ENCODE data around the gene CYB5R3. TPM values are rescaled to one million over a fixed set of nuclear protein-coding genes. Genes with fewer than 3 reads are reported as not detected.

CYB5R3 gene
- total and polyA plus RNA-seq, 2 donors (not counting 3 experiments of a cell fraction or from before 2014, with no cell fraction given) = 217 to 263 TPM

GRCh38 chr22:42614312-42615091 is 34.7 kb downstream of the CYB5R3 start, which contains the start of gene POLDIP3:
Gene POLDIP3, minus strand, starts transcription at chr22:42614883. Its CDS starts 26 bp downstream, at chr22:42614857.
- DNase-seq (ENCODE audit: low read depth, low spot score) (peak; percentile 97), FAIRE-seq (peak; percentile 99)
- peaks cover 0 to under 1% of the 10 kb centered on the region in 2 experiments for H3K36me3 ChIP-seq (ENCODE audit: control insufficient read depth in 2 of 2, extremely low read depth in 1 of 2, insufficient read depth in 2 of 2, low read length in 2 of 2)
- no peaks in the 10 kb centered on the region for H3K9me1 ChIP-seq (replicated peaks; ENCODE audit: control insufficient read depth, extremely low read depth, insufficient read depth, low read length)
- peak within 1 kb of the TSS; percentile 83 for H2AFZ ChIP-seq (ENCODE audit: low read depth, low read length)
- peak within 1 kb of the TSS; percentile 89 to 94 (median 90) for H3K4me3 ChIP-seq (replicated peaks in 1 of 3; ENCODE audit: insufficient read depth in 1 of 3, low read depth in 1 of 3, low read length in 3 of 3)
- peaks cover 45% of the 10 kb centered on the region for H3K79me2 ChIP-seq (ENCODE audit: control insufficient read depth, insufficient read depth, low read length)
- dilution Hi-C loops (cut with MboI; ENCODE audit: extremely low pct_ligation_motif_present, low sequenced_read_pairs) (no loop called here), intact Hi-C loops (cut with micrococcal nuclease) (loop anchor here (1.0 to 5.0 kb wide), 2 partner anchors 21 to 108 kb away; partner anchors contain the start of gene A4GALT)
- H3K9me3 ChIP-seq (replicated peaks; ENCODE audit: control insufficient read depth, insufficient read depth, low read length) = no peaks in the 10 kb centered on the region
- CTCF ChIA-PET = interaction anchor here (1.4 to 3.1 kb wide), 4 partner anchors 11 to 476 kb away, joined by 3 to 9 read pairs (median 4); no protein-coding TSS in a partner anchor
- POLR2A ChIA-PET = interaction anchor here (0.6 to 2.0 kb wide), 6 partner anchors 21 to 476 kb away, joined by 3 to 9 read pairs (median 3); partner anchors contain the start of gene CYB5R3
- H3K4me2 ChIP-seq (ENCODE audit: insufficient read depth, low read length) = peak within 1 kb of the TSS; percentile 99
- H4K20me1 ChIP-seq (replicated peaks; ENCODE audit: control insufficient read depth, extremely low read depth, insufficient read depth, low read length) = no peaks in the 10 kb centered on the region
- H3K9ac ChIP-seq (replicated peaks; ENCODE audit: extremely low read depth, insufficient read depth, low read length) = peak within 1 kb of the TSS; percentile 96
- peak within 1 kb of the TSS; percentile 99 for H3K27ac ChIP-seq (ENCODE audit: insufficient read depth, low read depth, low read length)
- no TSS peak for BruUV-seq (replicated peaks)
- TF ChIP-seq EZH2 (IDR thresholded peaks at IDR 0.05; ENCODE audit: borderline replicate concordance, low read depth, low read length, severe bottlenecking) (no peak), GATA2 (IDR thresholded peaks at IDR 0.05; ENCODE audit: insufficient read depth, insufficient read length, low read depth, low read length) (no peak), FOS (IDR thresholded peaks at IDR 0.05; ENCODE audit: borderline replicate concordance, insufficient read depth, low read length) (no peak), MYC (IDR thresholded peaks at IDR 0.05; ENCODE audit: low read depth, low read length) (no peak), CTCF (IDR thresholded peaks at IDR 0.05; ENCODE audit: extremely low read depth in 1 of 2, insufficient read depth in 1 of 2, low read depth in 1 of 2, low read length in 2 of 2) (peak in 1 of 2 donors; percentile 35), POLR2A (IDR thresholded peaks at IDR 0.05; ENCODE audit: low read depth, low read length) (peak; percentile 75), POLR2AphosphoS5 (IDR thresholded peaks at IDR 0.05; ENCODE audit: insufficient read depth, low read depth, low read length) (peak; percentile 89), JUN (IDR thresholded peaks at IDR 0.05; ENCODE audit: borderline replicate concordance, insufficient read depth, insufficient read length, low read depth) (no peak)
- TF ChIP-seq, protein P1, sequence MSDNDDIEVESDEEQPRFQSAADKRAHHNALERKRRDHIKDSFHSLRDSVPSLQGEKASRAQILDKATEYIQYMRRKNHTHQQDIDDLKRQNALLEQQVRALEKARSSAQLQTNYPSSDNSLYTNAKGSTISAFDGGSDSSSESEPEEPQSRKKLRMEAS (IDR thresholded peaks at IDR 0.05; ENCODE audit: insufficient read depth, insufficient read length) = no peak
- no peaks in the 10 kb centered on the region for H3K27me3 ChIP-seq (ENCODE audit: control insufficient read depth in 2 of 2, insufficient read depth in 2 of 2, low read length in 2 of 2)
- H3K4me1 ChIP-seq (ENCODE audit: control insufficient read depth, extremely low read depth, insufficient read depth, low read length) = peaks cover 23% of the 10 kb centered on the region

Data from endothelial cell of umbilical vein (primary cell).